ENCODE results near the gene RBM38. TPM values are rescaled to one million over a fixed set of nuclear protein-coding genes. Genes with fewer than 3 reads are reported as not detected.
A peak's percentile ranks its signal among the peaks of the same experiment; 100 is the strongest.

Gene RBM38
- total RNA-seq, 1 experiment from 2014 or later, result 52.7 TPM

DNA sequence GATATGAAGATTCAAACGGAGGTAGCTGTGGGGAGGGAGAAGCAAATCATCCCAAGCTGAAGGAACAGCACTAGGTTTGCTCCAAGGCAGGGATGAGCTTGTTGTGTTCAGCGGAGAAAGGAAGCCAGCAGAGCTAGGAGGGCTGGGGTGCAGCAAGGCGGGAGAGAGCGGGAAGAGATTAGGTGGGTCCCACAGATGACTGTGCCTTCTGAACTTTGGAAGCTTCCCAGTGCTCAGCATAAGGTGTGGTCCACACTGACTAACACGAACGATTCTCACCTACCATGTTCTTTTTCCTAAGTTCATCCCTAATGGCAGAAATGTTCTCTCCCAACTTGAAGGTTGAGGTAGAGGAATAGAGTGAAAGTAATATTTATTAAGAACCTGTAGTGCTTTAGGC, 38.9 kb upstream of the RBM38 start:
- H3K9me3 ChIP-seq (ENCODE audit: low read depth, low read length, poor library complexity, severe bottlenecking), result no peaks in the 10 kb centered on the region
- no peaks in the 10 kb centered on the region for H3K27me3 ChIP-seq (replicated peaks; ENCODE audit: insufficient read depth, low read depth, low read length, poor library complexity)
- H3K4me1 ChIP-seq (ENCODE audit: insufficient read depth, low read length, poor library complexity, severe bottlenecking), result no peaks in the 10 kb centered on the region
- ChIA-PET CTCF (no interaction called here), POLR2A (ENCODE audit: low non-redundant PET) (no interaction called here)
- no peak overlapping the region for H3K27ac ChIP-seq (ENCODE audit: low read depth, low read length, poor library complexity, severe bottlenecking)
- BruUV-seq (replicated peaks), result no TSS peak
- no peak for DNase-seq (ENCODE audit: low spot score)
- TF ChIP-seq CTCF (conservative IDR thresholded peaks at IDR 0.05; ENCODE audit: low read depth, low read length) (no peak), EZH2 (IDR thresholded peaks at IDR 0.05; ENCODE audit: borderline replicate concordance, low read depth, low read length, poor library complexity, severe bottlenecking) (no peak)
- intact Hi-C loops (cut with micrococcal nuclease; ENCODE audit: unreplicated experiment), result loop anchor here (5.0 kb wide), 1 partner anchor 800 kb away; no protein-coding TSS in a partner anchor
- no peaks in the 10 kb centered on the region for H3K36me3 ChIP-seq (ENCODE audit: insufficient read depth, low read length, poor library complexity, severe bottlenecking)
- H3K4me3 ChIP-seq (ENCODE audit: low read depth, low read length, poor library complexity, severe bottlenecking), result peak overlapping the region; percentile 84

- TF ChIP-seq CTCF (conservative IDR thresholded peaks at IDR 0.05; ENCODE audit: low read depth, low read length) (no peak), EZH2 (IDR thresholded peaks at IDR 0.05; ENCODE audit: borderline replicate concordance, low read depth, low read length, poor library complexity, severe bottlenecking) (no peak)
- ChIA-PET CTCF (no interaction called here), POLR2A (ENCODE audit: low non-redundant PET) (interaction anchor here (0.6 kb wide), 1 partner anchor 13 kb away, joined by 3 read pairs; no protein-coding TSS in a partner anchor)
These were observed 37.8 kb upstream of the RBM38 start for GRCh38 chr20:57353351-57353750.

GRCh38 chr20:57361517-57361916, 29.7 kb upstream of the RBM38 start:
- Histone ChIP-seq H3K27ac (ENCODE audit: low read depth, low read length, poor library complexity, severe bottlenecking) (no peak overlapping the region), H3K4me1 (ENCODE audit: insufficient read depth, low read length, poor library complexity, severe bottlenecking) (no peaks in the 10 kb centered on the region), H3K36me3 (ENCODE audit: insufficient read depth, low read length, poor library complexity, severe bottlenecking) (peaks cover 35% of the 10 kb centered on the region), H3K9me3 (ENCODE audit: low read depth, low read length, poor library complexity, severe bottlenecking) (no peaks in the 10 kb centered on the region), H3K27me3 (replicated peaks; ENCODE audit: insufficient read depth, low read depth, low read length, poor library complexity) (no peaks in the 10 kb centered on the region), H3K4me3 (ENCODE audit: low read depth, low read length, poor library complexity, severe bottlenecking) (no peak overlapping the region)
- ChIA-PET POLR2A (ENCODE audit: low non-redundant PET) (no interaction called here), CTCF (no interaction called here)
- TF ChIP-seq CTCF (conservative IDR thresholded peaks at IDR 0.05; ENCODE audit: low read depth, low read length), result no peak
- no peak for TF ChIP-seq EZH2 (IDR thresholded peaks at IDR 0.05; ENCODE audit: borderline replicate concordance, low read depth, low read length, poor library complexity, severe bottlenecking)
- no peak for DNase-seq (ENCODE audit: low spot score)
- no TSS peak for BruUV-seq (replicated peaks)
- intact Hi-C loops (cut with micrococcal nuclease; ENCODE audit: unreplicated experiment), result no loop called here

More at GRCh38 chr20:57353351-57353750, 37.8 kb upstream of the RBM38 start:
- Histone ChIP-seq H3K9me3 (ENCODE audit: low read depth, low read length, poor library complexity, severe bottlenecking) (no peaks in the 10 kb centered on the region), H3K4me3 (ENCODE audit: low read depth, low read length, poor library complexity, severe bottlenecking) (no peak overlapping the region), H3K4me1 (ENCODE audit: insufficient read depth, low read length, poor library complexity, severe bottlenecking) (no peaks in the 10 kb centered on the region), H3K36me3 (ENCODE audit: insufficient read depth, low read length, poor library complexity, severe bottlenecking) (no peaks in the 10 kb centered on the region), H3K27ac (ENCODE audit: low read depth, low read length, poor library complexity, severe bottlenecking) (no peak overlapping the region), H3K27me3 (replicated peaks; ENCODE audit: insufficient read depth, low read depth, low read length, poor library complexity) (no peaks in the 10 kb centered on the region)
- no peak for DNase-seq (ENCODE audit: low spot score)
- BruUV-seq (replicated peaks), result no TSS peak
- intact Hi-C loops (cut with micrococcal nuclease; ENCODE audit: unreplicated experiment), result loop anchor here (5.0 kb wide), 1 partner anchor 801 kb away; no protein-coding TSS in a partner anchor

All from A673 (cell line).